SU-DHL-6 (cell line): ENCODE data around the gene BCAS3.

Source experiments
- H2AFZ ChIP-seq: fragments of 200-600 bp; sonication (generic); 2 replicates; pipeline ENCODE4 v1.6.1; 2014; ENCODE audit warnings: low read depth, mild to moderate bottlenecking, moderate library complexity, mixed read lengths, antibody characterized with exemption, low read length; ENCODE audit not compliant: severe bottlenecking
- H3F3A ChIP-seq: fragments of 200-600 bp; shearing (Covaris generic); 2 replicates; pipeline ENCODE4 v1.6.0; 2016; ENCODE audit warnings: antibody characterized with exemption, mild to moderate bottlenecking; ENCODE audit not compliant: insufficient read depth
- H3K27ac ChIP-seq: fragments of 200-600 bp; sonication (generic); 2 replicates; pipeline ENCODE4 v1.5.1; 2016; ENCODE audit warnings: low read depth, mild to moderate bottlenecking, low read length, moderate library complexity, mixed read lengths
- H3K27me3 ChIP-seq: fragments of 200-600 bp; sonication (generic), shearing (Covaris generic); 2 replicates; pipeline ENCODE4 v1.6.0; 2014; ENCODE audit warnings: mild to moderate bottlenecking, low read length
- H3K36me3 ChIP-seq: fragments of 200-600 bp; sonication (generic); 2 replicates; pipeline ENCODE4 v1.6.1; 2014; ENCODE audit warnings: mild to moderate bottlenecking, low read length, mixed read lengths
- H3K4me2 ChIP-seq: fragments of 300-600, 200-600 bp; shearing (Covaris generic), sonication (generic); 2 replicates; pipeline ENCODE4 v1.6.0; 2014; ENCODE audit warnings: low read length, low read depth, mild to moderate bottlenecking; ENCODE audit not compliant: poor library complexity, severe bottlenecking
- H3K4me3 ChIP-seq: fragments of 200-600 bp; sonication (generic); 2 replicates; pipeline ENCODE4 v1.5.1; 2014; ENCODE audit warnings: antibody characterized with exemption, low read length, mild to moderate bottlenecking, mixed read lengths; ENCODE audit not compliant: insufficient read depth, poor library complexity, severe bottlenecking
- H3K79me2 ChIP-seq: fragments of 200-600 bp; sonication (generic); 2 replicates; pipeline ENCODE4 v1.6.1; 2014; ENCODE audit warnings: mild to moderate bottlenecking, low read length, moderate library complexity; ENCODE audit not compliant: insufficient read depth
- H3K9ac ChIP-seq: fragments of 200-600 bp; sonication (generic); 2 replicates; pipeline ENCODE4 v1.7.0; 2014; ENCODE audit warnings: mild to moderate bottlenecking, low read length
- H3K9me2 ChIP-seq: fragments of 200-600 bp; sonication (generic); replicated peaks from 2 replicates; pipeline ENCODE4 v1.6.1; 2014; ENCODE audit warnings: low read length; ENCODE audit not compliant: insufficient read depth
- H3K9me3 ChIP-seq: fragments of 200-600 bp; sonication (generic); 2 replicates; pipeline ENCODE4 v1.6.1; 2014; ENCODE audit warnings: low read length, mixed read lengths; ENCODE audit not compliant: insufficient read depth
- H4K20me1 ChIP-seq: fragments of 200-600 bp; sonication (generic); 2 replicates; pipeline ENCODE4 v1.6.1; 2014; ENCODE audit warnings: low read depth, mild to moderate bottlenecking, antibody characterized with exemption, low read length, moderate library complexity, mixed read lengths
- EZH2phosphoT487 ChIP-seq: fragments of 200-600 bp; sonication (generic), shearing (Covaris generic); conservative IDR thresholded peaks from 2 replicates; pipeline ENCODE4 v1.6.1; 2018; ENCODE audit warnings: mild to moderate bottlenecking, antibody characterized with exemption, low read length, moderate library complexity, mixed read lengths
- TF ChIP-seq, protein P1 (sequence below): fragments of 200-600 bp; sonication (generic); IDR thresholded peaks from one replicate; pipeline ENCODE4 v1.5.1; 2017; ENCODE audit warnings: antibody characterized with exemption, mild to moderate bottlenecking, low read length, moderate library complexity; ENCODE audit not compliant: insufficient read depth, poor library complexity, severe bottlenecking

The BCAS3 gene

GRCh38 chr17:61131585-61131984, 453.9 kb downstream of the BCAS3 start:
- Histone ChIP-seq H3K9me3 (no peaks in the 10 kb centered on the region), H2AFZ (no peak overlapping the region), H3K79me2 (no peaks in the 10 kb centered on the region), H4K20me1 (no peaks in the 10 kb centered on the region), H3K9me2 (no peaks in the 10 kb centered on the region), H3K9ac (no peak overlapping the region), H3F3A (no peaks in the 10 kb centered on the region), H3K4me2 (no peak overlapping the region), H3K27me3 (no peaks in the 10 kb centered on the region), H3K36me3 (no peaks in the 10 kb centered on the region), H3K4me3 (no peak overlapping the region), H3K27ac (no peak overlapping the region)
- TF ChIP-seq, protein P1, sequence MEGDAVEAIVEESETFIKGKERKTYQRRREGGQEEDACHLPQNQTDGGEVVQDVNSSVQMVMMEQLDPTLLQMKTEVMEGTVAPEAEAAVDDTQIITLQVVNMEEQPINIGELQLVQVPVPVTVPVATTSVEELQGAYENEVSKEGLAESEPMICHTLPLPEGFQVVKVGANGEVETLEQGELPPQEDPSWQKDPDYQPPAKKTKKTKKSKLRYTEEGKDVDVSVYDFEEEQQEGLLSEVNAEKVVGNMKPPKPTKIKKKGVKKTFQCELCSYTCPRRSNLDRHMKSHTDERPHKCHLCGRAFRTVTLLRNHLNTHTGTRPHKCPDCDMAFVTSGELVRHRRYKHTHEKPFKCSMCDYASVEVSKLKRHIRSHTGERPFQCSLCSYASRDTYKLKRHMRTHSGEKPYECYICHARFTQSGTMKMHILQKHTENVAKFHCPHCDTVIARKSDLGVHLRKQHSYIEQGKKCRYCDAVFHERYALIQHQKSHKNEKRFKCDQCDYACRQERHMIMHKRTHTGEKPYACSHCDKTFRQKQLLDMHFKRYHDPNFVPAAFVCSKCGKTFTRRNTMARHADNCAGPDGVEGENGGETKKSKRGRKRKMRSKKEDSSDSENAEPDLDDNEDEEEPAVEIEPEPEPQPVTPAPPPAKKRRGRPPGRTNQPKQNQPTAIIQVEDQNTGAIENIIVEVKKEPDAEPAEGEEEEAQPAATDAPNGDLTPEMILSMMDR = no peak

GRCh38 chr17:61132524-61132923, 454.9 kb downstream of the BCAS3 start:
- Histone ChIP-seq H3K27ac (no peak overlapping the region), H3K27me3 (no peaks in the 10 kb centered on the region), H3K4me3 (no peak overlapping the region), H2AFZ (no peak overlapping the region), H3K9me3 (no peaks in the 10 kb centered on the region), H3K79me2 (no peaks in the 10 kb centered on the region), H3F3A (no peaks in the 10 kb centered on the region), H3K9me2 (no peaks in the 10 kb centered on the region), H3K36me3 (no peaks in the 10 kb centered on the region), H3K9ac (no peak overlapping the region), H4K20me1 (no peaks in the 10 kb centered on the region), H3K4me2 (no peak overlapping the region)
- TF ChIP-seq, protein P1 = no peak
- TF ChIP-seq EZH2phosphoT487 = no peak

- H3K79me2 ChIP-seq = no peaks in the 10 kb centered on the region
- H3K9me3 ChIP-seq = no peaks in the 10 kb centered on the region
- no peak overlapping the region for H3K4me3 ChIP-seq
- no peaks in the 10 kb centered on the region for H3K27me3 ChIP-seq
- no peaks in the 10 kb centered on the region for H3K9me2 ChIP-seq
- no peak overlapping the region for H3K27ac ChIP-seq
- H2AFZ ChIP-seq = no peak overlapping the region
- TF ChIP-seq, protein P1 = no peak
- TF ChIP-seq EZH2phosphoT487 = no peak
- no peak overlapping the region for H3K4me2 ChIP-seq
- no peaks in the 10 kb centered on the region for H3F3A ChIP-seq
- no peaks in the 10 kb centered on the region for H4K20me1 ChIP-seq
- H3K9ac ChIP-seq = no peak overlapping the region
- H3K36me3 ChIP-seq = no peaks in the 10 kb centered on the region
Measured at GRCh38 chr17:61133853-61134252, 456.2 kb downstream of the BCAS3 start.
